H1 (cell line): ENCODE data around the gene TMEM51.

Experiments used
- CHD2 ChIP-seq: IDR thresholded peaks from 2 replicates; pipeline ENCODE4 v1.6.1; 2012; ENCODE audit warnings: low read length, improper control_type of control experiment
- CTCF ChIP-seq, 3 experiments: IDR thresholded peaks; 1 replicate in 2 of 3; 2 replicates in 1 of 3; pipeline versions ENCODE4 v1.5.1 to v1.6.1; 2011; ENCODE audit warnings: low read length in 3 of 3, mild to moderate bottlenecking in 3 of 3, inconsistent platforms in 2 of 3, low read depth in 1 of 3, moderate library complexity in 1 of 3; ENCODE audit not compliant: insufficient read depth in 1 of 3; ENCODE audit errors: control extremely low read depth in 1 of 3
- RXRA ChIP-seq: IDR thresholded peaks from 2 replicates; pipeline ENCODE4 v1.6.1; 2011; ENCODE audit warnings: low read depth, mild to moderate bottlenecking, low read length, moderate library complexity; ENCODE audit not compliant: insufficient read depth

GRCh38 chr1:15186846-15187151 lies 33.3 kb downstream of the TMEM51 start:
- TF ChIP-seq CTCF (IDR thresholded peaks at IDR 0.05; ENCODE audit: control extremely low read depth in 1 of 3, insufficient read depth in 1 of 3, low read depth in 1 of 3, low read length in 3 of 3) (no peak), CHD2 (no peak), RXRA (no peak)
